HG02970 (cell line): ENCODE results near the gene CR1.
"Not testable (repeated sequence)": the region's sequence is repeated elsewhere in the genome, so short reads cannot be mapped to it uniquely, and the experiment has no call there.

Experiments used
- ATAC-seq: cut with Tn5 transposase; IDR thresholded peaks from one replicate; pipeline ENCODE4 v1.9.1; 2021; ENCODE audit warnings: mild to moderate bottlenecking, moderate library complexity, moderate number of reproducible peaks; ENCODE audit not compliant: unreplicated experiment, low FRiP score

Gene CR1

DNA sequence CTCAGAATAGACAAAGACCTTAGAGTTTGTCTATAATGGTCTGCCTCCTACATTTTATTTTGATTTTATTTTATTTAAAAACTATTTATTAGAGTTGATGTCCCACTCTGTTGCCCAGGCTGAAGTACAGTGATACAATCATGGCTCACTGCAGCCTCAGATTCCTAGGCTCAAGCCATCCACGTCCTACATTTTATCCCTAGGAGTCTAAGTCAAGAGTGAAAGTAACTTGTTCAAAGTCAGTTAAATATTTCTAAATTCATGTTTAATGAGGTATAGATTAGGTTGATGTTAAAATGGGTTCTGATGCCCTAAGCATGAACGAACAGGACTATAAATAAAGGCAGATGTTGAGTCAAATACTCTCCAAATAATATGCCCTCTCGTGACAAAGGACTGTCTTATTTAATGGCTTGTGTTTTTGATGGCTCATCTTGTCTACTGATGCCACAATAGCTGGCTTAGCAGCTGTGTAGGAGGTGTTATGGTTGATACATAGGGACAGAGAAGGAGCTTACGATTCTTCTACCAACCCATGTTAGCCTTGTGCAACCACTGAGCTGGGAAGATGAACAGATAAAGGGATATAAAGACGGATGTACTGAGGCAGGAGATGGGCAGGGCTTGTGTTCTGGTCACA is 83.0 kb downstream of the CR1 start:
- no peak for ATAC-seq

GRCh38 chr1:207579436-207579799 is 83.5 kb downstream of the CR1 start:
- no peak for ATAC-seq

DNA sequence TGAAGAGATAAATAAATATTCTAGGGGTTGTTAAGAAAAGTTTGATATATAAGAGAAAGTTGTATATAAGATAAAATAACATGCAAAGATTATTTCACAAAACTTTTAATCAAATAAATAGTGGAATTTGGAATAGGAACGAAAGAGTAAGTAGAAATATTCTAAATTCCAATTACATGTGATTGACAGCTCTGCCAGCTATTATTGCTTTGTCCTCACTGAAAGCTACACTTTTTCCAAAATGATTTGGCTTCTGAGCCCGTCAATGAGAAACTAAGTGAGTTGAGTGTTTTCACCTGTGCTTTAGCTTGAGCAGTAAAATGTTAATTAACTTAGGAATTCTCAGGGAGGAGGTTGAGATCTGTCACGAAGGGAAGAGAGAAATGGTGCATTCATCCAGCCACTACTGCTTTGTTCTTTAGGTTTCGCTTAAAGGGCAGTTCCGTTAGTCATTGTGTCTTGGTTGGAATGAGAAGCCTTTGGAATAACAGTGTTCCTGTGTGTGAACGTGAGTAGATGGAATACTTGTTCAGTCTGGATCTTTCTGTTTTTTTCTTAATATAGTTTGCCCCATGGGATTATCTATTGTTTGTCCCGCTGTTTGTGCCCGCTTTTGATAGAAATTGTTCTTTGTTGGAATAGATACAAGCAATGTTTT is 85.7 kb downstream of the CR1 start:
- no peak for ATAC-seq

- not testable (repeated sequence) for ATAC-seq
These were observed 93.5 kb downstream of the CR1 start for GRCh38 chr1:207589506-207589905.

- not testable (repeated sequence) for ATAC-seq
These were observed 95.2 kb downstream of the CR1 start for GRCh38 chr1:207591205-207591604.

DNA sequence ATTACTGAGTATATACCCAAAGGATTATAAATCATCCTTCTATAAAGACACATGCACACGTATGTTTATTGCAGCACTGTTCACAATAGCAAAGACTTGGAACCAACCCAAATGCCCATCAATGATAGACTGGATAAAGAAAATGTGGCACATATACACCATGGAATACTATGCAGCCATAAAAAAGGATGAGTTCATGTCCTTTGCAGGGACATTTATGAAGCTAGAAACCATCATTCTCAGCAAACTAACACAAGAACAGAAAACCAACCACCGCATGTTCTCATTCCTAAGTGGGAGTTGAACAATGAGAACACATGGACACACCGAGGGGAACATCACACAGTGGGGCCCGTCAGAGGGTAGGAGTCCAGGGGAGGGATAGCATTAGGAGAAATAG is 98.1 kb downstream of the CR1 start:
- not testable (repeated sequence) for ATAC-seq

DNA sequence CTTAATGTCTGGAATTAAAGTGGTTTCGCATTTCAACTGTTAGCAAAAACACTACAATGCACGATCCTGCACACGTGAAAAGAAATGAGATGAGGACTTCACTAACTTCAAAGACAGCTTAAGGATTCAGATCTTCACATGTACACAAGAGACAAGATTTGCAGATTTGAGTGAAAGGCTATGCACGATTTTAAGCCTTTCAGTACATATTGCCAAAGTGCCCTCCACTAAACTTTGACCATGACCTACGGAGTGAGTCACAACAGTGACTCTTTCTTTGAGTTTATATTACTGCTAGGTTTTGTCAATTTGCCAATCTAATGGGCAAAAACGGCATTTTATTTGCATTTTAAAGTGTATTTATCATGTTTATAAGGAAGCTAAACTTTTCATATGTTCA is 107.8 kb downstream of the CR1 start:
- no peak for ATAC-seq

- ATAC-seq, result no peak
These were observed 109.7 kb downstream of the CR1 start for GRCh38 chr1:207605444-207606361.

GRCh38 chr1:207606362-207606755 is 110.4 kb downstream of the CR1 start:
- ATAC-seq, result no peak

DNA sequence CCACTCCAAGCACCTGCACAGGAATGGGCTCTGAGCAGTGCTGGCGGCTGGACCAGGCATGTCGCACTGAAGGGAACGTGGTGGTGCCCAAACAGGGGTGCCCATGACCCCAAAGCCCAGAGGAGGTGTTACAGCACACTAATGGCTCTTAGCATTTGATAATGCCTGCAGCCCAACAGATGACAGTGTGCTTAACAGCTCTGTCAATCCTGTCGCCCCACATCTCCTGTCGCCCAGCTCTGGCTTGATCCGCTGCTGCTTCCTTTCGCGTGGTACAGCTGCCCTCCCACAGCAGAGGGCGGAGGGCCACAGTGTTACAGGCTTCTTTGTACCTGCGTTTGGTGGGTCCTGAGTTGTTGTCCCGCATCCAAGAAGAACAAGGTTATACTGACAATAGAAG is 116.8 kb downstream of the CR1 start:
- ATAC-seq, result no peak

DNA sequence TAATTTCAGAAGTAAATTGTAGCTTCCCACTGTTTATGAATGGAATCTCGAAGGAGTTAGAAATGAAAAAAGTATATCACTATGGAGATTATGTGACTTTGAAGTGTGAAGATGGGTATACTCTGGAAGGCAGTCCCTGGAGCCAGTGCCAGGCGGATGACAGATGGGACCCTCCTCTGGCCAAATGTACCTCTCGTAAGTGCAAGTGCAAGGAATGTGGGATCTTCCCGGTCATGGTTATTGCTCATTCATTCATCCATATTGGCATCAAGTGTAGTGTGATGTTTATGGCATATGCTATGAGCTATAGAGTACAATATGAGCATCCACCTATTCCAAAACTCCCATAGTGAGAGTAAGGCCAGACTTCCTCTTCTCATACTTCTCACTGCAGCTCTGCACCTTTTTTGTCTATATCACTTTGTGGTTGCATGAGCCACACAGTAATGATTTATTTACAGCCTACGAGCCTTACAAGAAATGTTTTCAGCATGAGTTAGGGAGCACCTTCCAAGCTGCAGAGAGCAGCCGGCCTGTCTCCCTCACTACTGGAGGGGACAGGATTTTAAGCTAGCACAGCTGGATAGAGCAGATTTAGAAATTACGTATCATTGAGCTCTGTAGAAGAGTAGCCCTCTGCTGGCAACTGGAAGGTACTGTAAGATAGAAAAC is 124.0 kb downstream of the CR1 start:
- peak; percentile 80 for ATAC-seq

GRCh38 chr1:207620543-207620893 is 124.6 kb downstream of the CR1 start:
- no peak for ATAC-seq

- not testable (repeated sequence) for ATAC-seq
These were observed 129.6 kb downstream of the CR1 start for GRCh38 chr1:207625504-207626071.

DNA sequence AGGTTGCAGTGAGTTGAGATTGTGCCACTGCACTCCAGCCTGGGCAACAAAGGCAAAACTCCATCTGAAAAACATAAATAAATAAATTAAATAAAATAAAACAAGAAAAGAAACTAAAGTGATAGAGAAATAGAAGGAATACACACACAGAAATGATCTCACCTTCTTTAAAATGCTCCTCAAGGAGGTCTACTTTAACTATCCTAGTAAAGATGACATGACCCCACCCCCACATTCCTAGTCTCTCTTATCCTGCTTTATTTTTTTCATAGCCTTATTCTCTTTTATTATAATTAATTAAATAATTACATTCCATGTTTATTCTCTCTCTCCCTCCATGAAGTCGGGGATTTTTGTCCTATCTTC is 131.0 kb downstream of the CR1 start:
- no peak for ATAC-seq

DNA sequence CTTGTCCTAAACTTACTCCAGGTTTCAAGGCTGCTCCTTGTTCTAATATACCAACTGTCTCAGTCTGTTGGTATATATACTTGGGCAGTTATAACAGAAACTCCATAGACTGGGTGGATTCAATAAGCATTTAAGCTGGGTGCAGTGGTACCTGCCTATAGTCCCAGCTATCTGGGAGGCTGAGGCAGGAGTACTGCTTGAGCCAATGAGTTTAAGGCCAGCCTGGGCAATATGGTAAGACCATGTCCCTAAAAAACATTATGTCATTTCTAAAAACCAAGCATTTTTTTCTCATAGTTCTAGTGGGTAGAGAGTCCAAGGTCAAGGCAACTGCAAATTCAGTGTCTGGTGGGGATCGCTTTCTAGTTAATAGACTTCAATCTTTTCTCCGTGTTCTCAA is 131.5 kb downstream of the CR1 start:
- no peak for ATAC-seq

- no peak for ATAC-seq
These were observed 132.8 kb downstream of the CR1 start for GRCh38 chr1:207628776-207629175.

DNA sequence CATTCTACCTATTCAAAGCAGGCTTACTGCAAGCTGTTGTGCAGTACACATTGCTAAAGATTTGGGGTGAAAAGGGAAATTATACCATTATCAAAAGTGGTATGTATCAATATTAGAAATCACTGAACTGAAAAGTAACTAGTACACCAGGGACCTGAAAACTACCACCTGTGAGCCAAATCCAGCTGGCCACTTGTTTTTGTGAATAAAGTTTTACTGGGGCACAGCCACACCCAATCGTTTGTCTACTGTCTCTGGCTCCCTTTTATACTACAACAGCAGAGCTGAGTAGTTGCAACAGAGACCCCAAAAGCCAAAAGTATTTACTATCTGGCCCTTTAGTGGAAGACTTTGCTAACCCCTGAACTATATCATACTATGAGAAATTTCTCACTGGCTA is 135.2 kb downstream of the CR1 start:
- ATAC-seq, result no peak

GRCh38 chr1:207633226-207633625 is 137.3 kb downstream of the CR1 start:
- ATAC-seq, result no peak

- ATAC-seq, result not testable (repeated sequence)
These were observed 137.8 kb downstream of the CR1 start for GRCh38 chr1:207633699-207634289.

DNA sequence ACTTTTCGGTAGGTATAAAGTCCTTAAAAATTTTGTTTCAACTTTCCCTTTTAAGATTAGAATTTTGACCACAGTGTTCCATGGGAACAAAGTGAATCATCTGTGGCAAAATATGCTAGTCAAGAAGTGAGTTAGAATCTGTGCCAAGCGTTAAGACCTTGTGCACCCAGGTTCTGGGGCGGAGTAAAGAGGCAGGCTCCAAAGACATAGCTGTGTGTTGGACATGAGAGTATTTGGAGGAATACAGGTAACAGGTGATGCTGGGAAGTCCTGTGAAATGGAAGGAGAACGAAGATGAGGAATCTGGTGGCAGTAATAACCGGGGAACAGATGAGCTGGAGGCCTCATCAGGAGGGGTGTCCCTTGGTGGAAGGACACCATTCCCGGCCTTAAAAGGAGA is 138.3 kb downstream of the CR1 start:
- not testable (repeated sequence) for ATAC-seq
